Measurements from ENCODE around the gene ALOX5. TPM values are rescaled to one million over a fixed set of nuclear protein-coding genes. Genes with fewer than 3 reads are reported as not detected.
"Not testable (repeated sequence)": the region's sequence is repeated elsewhere in the genome, so short reads cannot be mapped to it uniquely, and the experiment has no call there.

The ALOX5 gene
- total and polyA plus RNA-seq, 10 donors, result 69.3 to 357 (median 154) TPM

GRCh38 chr10:45367643-45368042 is 6.4 kb upstream of the ALOX5 start:
- H3K36me3 ChIP-seq; DNase-seq; H3K4me3 ChIP-seq; H3K9me3 ChIP-seq; intact Hi-C loops (cut with DNase I; ENCODE audit: low total_unique reads); H3K27ac ChIP-seq: not testable (repeated sequence)
- Histone ChIP-seq H3K27me3 (replicated peaks in 1 of 7) (peaks cover 0 to 14% (median 0%) of the 10 kb centered on the region in 7 donors), H3K4me1 (peaks cover 0 to 42% (median 31%) of the 10 kb centered on the region in 6 donors)
- WGBS, 5 donors, result 90 to 98% (median 92%) methylated on average over 3 of the region's 3 CpGs

- H3K9me3 ChIP-seq, result no peaks in the 10 kb centered on the region
- intact Hi-C loops (cut with DNase I; ENCODE audit: low total_unique reads), result no loop called here
- no peaks in the 10 kb centered on the region for H3K36me3 ChIP-seq
- peak overlapping the region in 1 of 8 donors; percentile 8 for H3K27ac ChIP-seq
- H3K4me1 ChIP-seq, result peaks cover 2 to 48% (median 37%) of the 10 kb centered on the region in 6 donors
- WGBS, 5 donors, result 64 to 86% (median 78%) methylated on average over 2 of the region's 2 CpGs
- TF ChIP-seq CTCF (IDR thresholded peaks at IDR 0.05 in 8 of 11, conservative IDR thresholded peaks at IDR 0.05 in 3 of 11), result no peak
- TF ChIP-seq POLR2A (IDR thresholded peaks at IDR 0.05), result no peak
- no peak for TF ChIP-seq POLR2AphosphoS5 (IDR thresholded peaks at IDR 0.05)
- no peak overlapping the region for H3K4me3 ChIP-seq
- H3K27me3 ChIP-seq (replicated peaks in 1 of 7), result peaks cover 0 to 19% (median 2%) of the 10 kb centered on the region in 7 donors
- no peak for DNase-seq
These were observed 5.8 kb upstream of the ALOX5 start for GRCh38 chr10:45368181-45368580.

GRCh38 chr10:45370202-45370955 is 3.6 kb upstream of the ALOX5 start:
- peaks cover 0 to 41% (median 18%) of the 10 kb centered on the region in 7 donors for H3K27me3 ChIP-seq (replicated peaks in 1 of 7)
- no peaks in the 10 kb centered on the region for H3K9me3 ChIP-seq
- no peak for TF ChIP-seq POLR2A (IDR thresholded peaks at IDR 0.05)
- TF ChIP-seq POLR2AphosphoS5 (IDR thresholded peaks at IDR 0.05), result no peak
- no peak for TF ChIP-seq CTCF (IDR thresholded peaks at IDR 0.05 in 8 of 11, conservative IDR thresholded peaks at IDR 0.05 in 3 of 11)
- H3K27ac ChIP-seq, result peak overlapping the region in 5 of 8 donors; percentile 5 to 55 (median 22)
- no peaks in the 10 kb centered on the region for H3K36me3 ChIP-seq
- 59 to 70% (median 67%) methylated on average over 6 of the region's 6 CpGs for WGBS, 5 donors
- peaks cover 7 to 70% (median 58%) of the 10 kb centered on the region in 6 donors for H3K4me1 ChIP-seq
- intact Hi-C loops (cut with DNase I; ENCODE audit: low total_unique reads), result no loop called here
- no peak overlapping the region for H3K4me3 ChIP-seq
- DNase-seq, result no peak

- Histone ChIP-seq H3K27ac (peak overlapping the region in 1 of 8 donors; percentile 55), H3K9me3 (no peaks in the 10 kb centered on the region), H3K4me1 (peaks cover 7 to 81% (median 67%) of the 10 kb centered on the region in 6 donors), H3K4me3 (no peak overlapping the region), H3K36me3 (no peaks in the 10 kb centered on the region), H3K27me3 (replicated peaks in 1 of 7) (peaks cover 0 to 48% (median 18%) of the 10 kb centered on the region in 7 donors)
- WGBS, 5 donors, result 48 to 65% (median 55%) methylated on average over 4 of the region's 4 CpGs
- intact Hi-C loops (cut with DNase I; ENCODE audit: low total_unique reads), result no loop called here
- DNase-seq, result no peak
- TF ChIP-seq CTCF (IDR thresholded peaks at IDR 0.05 in 8 of 11, conservative IDR thresholded peaks at IDR 0.05 in 3 of 11) (no peak), POLR2AphosphoS5 (IDR thresholded peaks at IDR 0.05) (no peak), POLR2A (IDR thresholded peaks at IDR 0.05) (no peak)
These were observed 2.5 kb upstream of the ALOX5 start for GRCh38 chr10:45371560-45371959.

All from spleen (tissue), 11 donors.